Smooth muscle cell (in vitro differentiated cells): ENCODE measurements around the gene DTNBP1. TPM values are rescaled to one million over a fixed set of nuclear protein-coding genes. Genes with fewer than 3 reads are reported as not detected.

ENCODE experiments used
- DNase-seq: peaks from one replicate; lab custom pipeline; 2025; ENCODE audit not compliant: unreplicated experiment; lab: John Stamatoyannopoulos, UW
- H2AFZ ChIP-seq: fragments of 200-600 bp; sonication (generic); 2 replicates; pipeline ENCODE4 v1.6.0; 2016; ENCODE audit warnings: antibody characterized with exemption, low read depth, mild to moderate bottlenecking
- H3F3A ChIP-seq: fragments of 200-600 bp; sonication (generic); 2 replicates; pipeline ENCODE4 v1.6.0; 2017; ENCODE audit warnings: antibody characterized with exemption, low read depth
- H3K27ac ChIP-seq: fragments of 200-600 bp; sonication (generic); 2 replicates; pipeline ENCODE4 v1.5.1; 2016; ENCODE audit warnings: low read depth, mild to moderate bottlenecking
- H3K27me3 ChIP-seq: fragments of 200-600 bp; sonication (generic); 2 replicates; pipeline ENCODE4 v1.6.1; 2016; ENCODE audit warnings: low read depth, mild to moderate bottlenecking
- H3K36me3 ChIP-seq: fragments of 200-600 bp; sonication (generic); 2 replicates; pipeline ENCODE4 v1.5.1; 2016; ENCODE audit warnings: low read depth
- H3K4me1 ChIP-seq: fragments of 200-600 bp; sonication (generic); 2 replicates; pipeline ENCODE4 v1.5.1; 2016; ENCODE audit warnings: low read depth
- H3K4me2 ChIP-seq: fragments of 200-600 bp; sonication (generic); 2 replicates; pipeline ENCODE4 v1.6.0; 2016; ENCODE audit warnings: mild to moderate bottlenecking
- H3K4me3 ChIP-seq: fragments of 200-600 bp; sonication (generic); 2 replicates; pipeline ENCODE4 v1.5.1; 2016; ENCODE audit warnings: mild to moderate bottlenecking
- H3K79me2 ChIP-seq: fragments of 200-600 bp; sonication (generic); 2 replicates; pipeline ENCODE4 v1.6.0; 2016; ENCODE audit warnings: low read depth, mild to moderate bottlenecking
- H3K9ac ChIP-seq: fragments of 200-600 bp; sonication (generic); 2 replicates; pipeline ENCODE4 v1.6.0; 2016; ENCODE audit warnings: low read depth
- H3K9me3 ChIP-seq: fragments of 200-600 bp; sonication (generic); replicated peaks from 2 replicates; pipeline ENCODE4 v1.5.1; 2016; ENCODE audit warnings: low read depth
- H4K20me1 ChIP-seq: fragments of 200-600 bp; sonication (generic); 2 replicates; pipeline ENCODE4 v1.6.0; 2016; ENCODE audit warnings: low read depth
- WGBS: methylation state at CpG from one replicate; pipeline ENCODE4 v1.1.7; 2016; ENCODE audit warnings: low lambda C conversion rate; 5-methylcytosine and 5-hydroxymethylcytosine counted together
- polyA plus RNA-seq: library from polyadenylated mRNA; unstranded; fragments of >200 nt; fragmentation: Nextera tagmentation; extraction: Ambion mirVana; gene quantifications from 2 replicates; pipeline ENCODE4 v1.2.1, GENCODE V29; 2016
- total RNA-seq: library from RNA; depleted of rRNA; stranded (reverse); fragments of >200 nt; gene quantifications from 2 replicates; pipeline ENCODE4 v1.2.3, GENCODE V29; 2014
- TF ChIP-seq, protein P1 (sequence below): fragments of 200-600 bp; sonication (generic); IDR thresholded peaks from 2 replicates; pipeline ENCODE4 v1.5.1; 2017; ENCODE audit warnings: borderline replicate concordance, mild to moderate bottlenecking, antibody characterized with exemption; ENCODE audit not compliant: insufficient read depth, poor library complexity, severe bottlenecking

The DTNBP1 gene
- total and polyA plus RNA-seq, 2 experiments from 2014 or later: 11.9 to 24.2 TPM

DNA sequence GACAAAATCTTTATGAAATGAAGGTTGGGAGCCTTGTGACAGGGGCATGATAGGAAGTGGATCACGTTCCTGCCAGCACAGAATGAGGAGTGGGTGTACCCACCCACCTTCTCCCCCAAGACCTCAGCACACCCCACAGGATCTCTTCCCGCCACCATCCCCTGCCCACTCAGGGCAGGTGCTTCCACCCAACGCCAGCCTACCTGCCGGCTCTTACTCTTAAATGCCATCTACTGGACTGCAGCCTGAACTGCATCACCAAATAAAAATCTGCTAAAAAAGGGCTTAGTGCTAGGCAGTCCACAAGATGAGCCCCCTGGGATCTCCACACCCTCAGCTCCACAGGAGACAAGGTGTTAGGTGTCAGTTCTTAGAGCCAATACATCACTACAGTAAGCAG is 20.6 kb downstream of the DTNBP1 start:
- no peaks in the 10 kb centered on the region for H3K27me3 ChIP-seq
- TF ChIP-seq, protein P1, sequence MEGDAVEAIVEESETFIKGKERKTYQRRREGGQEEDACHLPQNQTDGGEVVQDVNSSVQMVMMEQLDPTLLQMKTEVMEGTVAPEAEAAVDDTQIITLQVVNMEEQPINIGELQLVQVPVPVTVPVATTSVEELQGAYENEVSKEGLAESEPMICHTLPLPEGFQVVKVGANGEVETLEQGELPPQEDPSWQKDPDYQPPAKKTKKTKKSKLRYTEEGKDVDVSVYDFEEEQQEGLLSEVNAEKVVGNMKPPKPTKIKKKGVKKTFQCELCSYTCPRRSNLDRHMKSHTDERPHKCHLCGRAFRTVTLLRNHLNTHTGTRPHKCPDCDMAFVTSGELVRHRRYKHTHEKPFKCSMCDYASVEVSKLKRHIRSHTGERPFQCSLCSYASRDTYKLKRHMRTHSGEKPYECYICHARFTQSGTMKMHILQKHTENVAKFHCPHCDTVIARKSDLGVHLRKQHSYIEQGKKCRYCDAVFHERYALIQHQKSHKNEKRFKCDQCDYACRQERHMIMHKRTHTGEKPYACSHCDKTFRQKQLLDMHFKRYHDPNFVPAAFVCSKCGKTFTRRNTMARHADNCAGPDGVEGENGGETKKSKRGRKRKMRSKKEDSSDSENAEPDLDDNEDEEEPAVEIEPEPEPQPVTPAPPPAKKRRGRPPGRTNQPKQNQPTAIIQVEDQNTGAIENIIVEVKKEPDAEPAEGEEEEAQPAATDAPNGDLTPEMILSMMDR: no peak
- H3K9ac ChIP-seq: no peak overlapping the region
- H3K27ac ChIP-seq: no peak overlapping the region
- no peaks in the 10 kb centered on the region for H4K20me1 ChIP-seq
- no peaks in the 10 kb centered on the region for H3K36me3 ChIP-seq
- WGBS: 57% methylated on average over 4 of the region's 4 CpGs
- peaks cover 14% of the 10 kb centered on the region for H3K9me3 ChIP-seq
- no peaks in the 10 kb centered on the region for H3K4me1 ChIP-seq
- H3F3A ChIP-seq: no peaks in the 10 kb centered on the region
- no peak for DNase-seq
- no peak overlapping the region for H2AFZ ChIP-seq
- H3K4me2 ChIP-seq: no peak overlapping the region
- peaks cover 5% of the 10 kb centered on the region for H3K79me2 ChIP-seq
- no peak overlapping the region for H3K4me3 ChIP-seq

- H3K79me2 ChIP-seq: no peaks in the 10 kb centered on the region
- H3K4me2 ChIP-seq: no peak overlapping the region
- no peaks in the 10 kb centered on the region for H4K20me1 ChIP-seq
- TF ChIP-seq, protein P1: no peak
- H3K4me3 ChIP-seq: no peak overlapping the region
- no peaks in the 10 kb centered on the region for H3F3A ChIP-seq
- H3K36me3 ChIP-seq: no peaks in the 10 kb centered on the region
- H3K4me1 ChIP-seq: no peaks in the 10 kb centered on the region
- H3K9me3 ChIP-seq: peaks cover 14% of the 10 kb centered on the region
- H3K27ac ChIP-seq: no peak overlapping the region
- H3K27me3 ChIP-seq: no peaks in the 10 kb centered on the region
- H2AFZ ChIP-seq: no peak overlapping the region
- H3K9ac ChIP-seq: no peak overlapping the region
- DNase-seq: no peak
Measured at GRCh38 chr6:15638373-15638772, 24.5 kb downstream of the DTNBP1 start.

DNA sequence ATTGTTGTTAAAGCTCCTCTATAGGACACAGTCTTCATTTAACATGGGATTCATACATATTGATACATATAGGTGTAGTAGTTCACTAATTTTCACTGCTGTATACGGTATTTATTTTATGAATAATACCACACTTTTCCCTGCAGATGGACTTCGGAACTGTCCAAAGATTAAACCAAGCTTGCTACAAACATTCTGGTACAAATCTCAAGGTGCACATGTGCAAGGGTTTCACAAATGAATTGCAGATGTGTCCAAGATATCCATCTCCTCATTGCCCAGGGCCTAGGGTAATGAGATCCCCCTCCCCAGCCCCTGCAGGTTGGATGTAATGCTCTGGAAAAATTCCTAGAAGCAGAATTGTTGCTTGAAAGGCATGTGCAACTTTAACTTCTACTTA is 31.4 kb downstream of the DTNBP1 start:
- no peaks in the 10 kb centered on the region for H3K36me3 ChIP-seq
- DNase-seq: no peak
- TF ChIP-seq, protein P1: no peak
- H3K9me3 ChIP-seq: no peaks in the 10 kb centered on the region
- no peak overlapping the region for H3K9ac ChIP-seq
- no peak overlapping the region for H3K4me2 ChIP-seq
- no peaks in the 10 kb centered on the region for H3K27me3 ChIP-seq
- peaks cover 31% of the 10 kb centered on the region for H4K20me1 ChIP-seq
- no peak overlapping the region for H3K27ac ChIP-seq
- no peaks in the 10 kb centered on the region for H3K4me1 ChIP-seq
- H3F3A ChIP-seq: no peaks in the 10 kb centered on the region
- no peak overlapping the region for H3K4me3 ChIP-seq
- no peaks in the 10 kb centered on the region for H3K79me2 ChIP-seq
- 95% methylated on average over 2 of the region's 2 CpGs for WGBS
- no peak overlapping the region for H2AFZ ChIP-seq

- Histone ChIP-seq H4K20me1 (peaks cover 43% of the 10 kb centered on the region), H3K9me3 (no peaks in the 10 kb centered on the region), H3K9ac (no peak overlapping the region), H2AFZ (no peak overlapping the region), H3K27me3 (no peaks in the 10 kb centered on the region), H3K4me3 (no peak overlapping the region), H3K36me3 (no peaks in the 10 kb centered on the region), H3K79me2 (no peaks in the 10 kb centered on the region), H3K4me1 (no peaks in the 10 kb centered on the region), H3F3A (no peaks in the 10 kb centered on the region), H3K4me2 (no peak overlapping the region), H3K27ac (no peak overlapping the region)
- DNase-seq: no peak
- WGBS: 81% methylated on average over 1 of the region's 1 CpG
- TF ChIP-seq, protein P1: no peak
Measured at GRCh38 chr6:15630202-15630601, 32.6 kb downstream of the DTNBP1 start.
